HG03439 (cell line): ENCODE measurements around the gene NR2C1.
A peak's percentile ranks its signal among the peaks of the same experiment; 100 is the strongest.
"Not testable (repeated sequence)": the region's sequence is repeated elsewhere in the genome, so short reads cannot be mapped to it uniquely, and the experiment has no call there.

Source experiments
- ATAC-seq: cut with Tn5 transposase; IDR thresholded peaks from one replicate; pipeline ENCODE4 v1.9.1; 2021; ENCODE audit warnings: mild to moderate bottlenecking, moderate library complexity; ENCODE audit not compliant: unreplicated experiment

Gene NR2C1

GRCh38 chr12:95072900-95073697 is at the start of gene NR2C1:
Gene NR2C1, minus strand, starts transcription at chr12:95073618. Its CDS starts 6,234 bp downstream, at chr12:95067384.
- peak; percentile 92 for ATAC-seq

GRCh38 chr12:95118788-95119179 is 45.4 kb upstream of the NR2C1 start:
- no peak for ATAC-seq

- ATAC-seq = no peak
Measured at GRCh38 chr12:95118138-95118787, 44.8 kb upstream of the NR2C1 start.

GRCh38 chr12:95117178-95117599 is 43.8 kb upstream of the NR2C1 start:
- peak; percentile 73 for ATAC-seq

GRCh38 chr12:95116773-95117172 is 43.4 kb upstream of the NR2C1 start:
- ATAC-seq = peak; percentile 47

- no peak for ATAC-seq
Measured at GRCh38 chr12:95116341-95116740, 42.9 kb upstream of the NR2C1 start.

GRCh38 chr12:95115641-95116040 is 42.2 kb upstream of the NR2C1 start:
- no peak for ATAC-seq

- ATAC-seq = no peak
Measured at GRCh38 chr12:95114766-95115405, 41.5 kb upstream of the NR2C1 start.

- no peak for ATAC-seq
Measured at GRCh38 chr12:95107362-95107761, 33.9 kb upstream of the NR2C1 start.

- ATAC-seq = no peak
Measured at GRCh38 chr12:95105540-95105939, 32.1 kb upstream of the NR2C1 start.

- ATAC-seq = no peak
Measured at GRCh38 chr12:95104919-95105452, 31.6 kb upstream of the NR2C1 start.

- peak; percentile 97 for ATAC-seq
Measured at GRCh38 chr12:95102916-95103671, 29.7 kb upstream of the NR2C1 start.

- ATAC-seq = not testable (repeated sequence)
Measured at GRCh38 chr12:95101957-95102356, 28.5 kb upstream of the NR2C1 start.

- ATAC-seq = no peak
Measured at GRCh38 chr12:95100264-95101190, 27.1 kb upstream of the NR2C1 start.

- ATAC-seq = no peak
Measured at GRCh38 chr12:95099270-95099790, 25.9 kb upstream of the NR2C1 start.

GRCh38 chr12:95096852-95097251 is 23.4 kb upstream of the NR2C1 start:
- no peak for ATAC-seq

GRCh38 chr12:95096378-95096777 is 23.0 kb upstream of the NR2C1 start:
- ATAC-seq = no peak

GRCh38 chr12:95095866-95096265 is 22.4 kb upstream of the NR2C1 start:
- ATAC-seq = not testable (repeated sequence)

GRCh38 chr12:95089462-95089861 is 16.0 kb upstream of the NR2C1 start:
- ATAC-seq = no peak
